Suppressor macrophage (primary cell): ENCODE data around the gene SLC41A1.

ENCODE experiments used
- DNase-seq, 4 experiments: peaks; one replicate each; pipeline ENCODE4 v3.0.0-alpha.2; 2020 to 2022

The SLC41A1 gene

DNA sequence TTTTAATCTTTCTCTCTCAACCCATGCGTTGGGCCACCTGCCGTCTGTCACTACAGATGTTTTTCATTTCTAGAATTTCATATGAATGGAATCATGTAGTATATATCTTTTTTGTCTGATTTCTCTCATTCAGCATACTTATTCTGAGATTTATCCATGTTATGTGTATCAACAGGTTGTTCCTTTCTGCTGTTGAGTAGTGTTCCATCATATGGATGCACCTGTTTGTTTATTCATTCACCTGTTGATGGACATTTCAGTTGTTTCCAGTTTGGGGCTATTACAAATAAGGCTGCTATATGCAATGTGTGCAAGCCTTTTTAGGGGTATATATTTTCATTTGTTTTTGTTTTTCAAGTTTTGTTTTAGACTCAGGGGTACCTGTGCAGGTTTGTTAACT is 9.4 kb upstream of the SLC41A1 start:
- DNase-seq: no peak

- DNase-seq: no peak
Observed at GRCh38 chr1:205817988-205818387, 5.0 kb upstream of the SLC41A1 start.

DNA sequence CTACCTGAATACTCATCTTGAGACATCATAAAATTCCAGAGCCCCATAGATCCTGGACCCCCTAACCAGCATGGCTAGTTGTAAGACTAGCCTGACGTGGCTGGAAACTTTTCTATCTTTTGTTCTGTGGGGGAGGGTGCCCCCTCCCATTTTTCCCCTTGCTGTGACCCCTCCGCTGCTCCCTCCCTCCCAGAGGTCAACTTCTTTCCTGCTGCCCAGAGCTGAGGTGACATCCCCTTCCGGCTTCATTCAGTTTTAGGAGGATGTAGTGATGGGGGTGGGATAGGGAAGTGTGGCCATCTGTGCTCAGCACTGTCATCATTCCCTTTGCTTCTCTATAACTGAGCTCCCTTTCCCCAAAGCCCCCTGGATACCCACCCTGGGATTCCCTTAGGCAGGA is 4.4 kb upstream of the SLC41A1 start:
- no peak for DNase-seq

- DNase-seq: peak in 1 of 4 experiments; percentile 22
Observed at GRCh38 chr1:205813755-205814058, 709 bp upstream of the SLC41A1 start.

DNA sequence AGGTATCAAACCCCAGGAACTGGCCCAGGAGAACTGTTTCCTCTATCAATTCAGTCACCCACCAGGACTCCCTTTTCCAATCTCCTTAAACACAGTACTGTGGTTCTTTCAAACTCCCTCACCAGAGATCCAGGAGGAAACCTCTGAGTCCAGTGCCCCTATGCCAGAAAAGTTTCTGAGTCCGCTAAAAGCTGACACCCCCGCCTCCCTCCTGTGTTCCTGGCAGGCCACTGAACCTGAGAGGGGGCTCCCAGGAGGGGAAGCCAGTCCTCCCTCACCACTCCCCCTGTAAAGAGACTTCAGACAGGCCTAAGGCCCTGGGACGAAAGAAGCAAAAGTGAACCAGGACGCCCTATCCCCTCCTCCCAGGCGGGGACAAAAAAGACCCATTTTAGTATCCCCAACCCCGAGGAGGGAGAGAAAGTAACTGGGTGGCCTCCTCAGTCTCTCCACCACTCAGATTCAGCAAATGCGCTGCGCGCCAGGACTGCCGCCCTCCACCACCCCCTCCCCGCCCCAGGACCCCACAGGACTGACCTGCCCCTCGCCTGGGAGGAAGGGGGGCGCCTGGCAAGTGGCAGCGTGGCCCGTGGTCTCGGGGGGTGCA is 624 bp downstream of the SLC41A1 start:
- DNase-seq: no peak

- no peak for DNase-seq
Observed at GRCh38 chr1:205811660-205812059, 1.3 kb downstream of the SLC41A1 start.

- DNase-seq: no peak
Observed at GRCh38 chr1:205810448-205811157, 2.4 kb downstream of the SLC41A1 start.

GRCh38 chr1:205809942-205810345 is 3.1 kb downstream of the SLC41A1 start:
- no peak for DNase-seq

- no peak for DNase-seq
Observed at GRCh38 chr1:205809469-205809868, 3.5 kb downstream of the SLC41A1 start.

- peak; percentile 23 to 61 (median 53) for DNase-seq
Observed at GRCh38 chr1:205805082-205805711, 7.8 kb downstream of the SLC41A1 start.

DNA sequence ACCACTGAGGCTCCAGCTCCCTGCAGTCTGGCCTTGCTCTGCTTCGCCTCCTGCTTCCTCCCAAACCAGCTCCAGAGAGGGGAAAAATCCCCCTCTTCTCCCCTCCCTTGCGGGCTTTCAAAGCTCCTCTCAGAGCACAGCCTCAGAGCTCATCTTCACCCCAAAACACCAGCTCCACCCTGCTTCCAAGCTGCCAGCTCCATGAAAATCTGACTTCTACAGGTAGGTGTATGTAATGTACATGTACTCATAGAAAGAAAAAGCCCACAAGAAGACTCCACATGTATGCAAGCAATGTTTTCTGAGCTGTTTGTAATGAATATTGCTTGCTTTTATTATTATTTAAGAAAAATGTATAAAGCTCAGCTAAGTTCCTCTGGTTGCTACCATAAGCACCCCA is 8.4 kb downstream of the SLC41A1 start:
- no peak for DNase-seq

GRCh38 chr1:205803986-205804385 is 9.0 kb downstream of the SLC41A1 start:
- DNase-seq: no peak

- no peak for DNase-seq
Observed at GRCh38 chr1:205802060-205802459, 10.9 kb downstream of the SLC41A1 start.

DNA sequence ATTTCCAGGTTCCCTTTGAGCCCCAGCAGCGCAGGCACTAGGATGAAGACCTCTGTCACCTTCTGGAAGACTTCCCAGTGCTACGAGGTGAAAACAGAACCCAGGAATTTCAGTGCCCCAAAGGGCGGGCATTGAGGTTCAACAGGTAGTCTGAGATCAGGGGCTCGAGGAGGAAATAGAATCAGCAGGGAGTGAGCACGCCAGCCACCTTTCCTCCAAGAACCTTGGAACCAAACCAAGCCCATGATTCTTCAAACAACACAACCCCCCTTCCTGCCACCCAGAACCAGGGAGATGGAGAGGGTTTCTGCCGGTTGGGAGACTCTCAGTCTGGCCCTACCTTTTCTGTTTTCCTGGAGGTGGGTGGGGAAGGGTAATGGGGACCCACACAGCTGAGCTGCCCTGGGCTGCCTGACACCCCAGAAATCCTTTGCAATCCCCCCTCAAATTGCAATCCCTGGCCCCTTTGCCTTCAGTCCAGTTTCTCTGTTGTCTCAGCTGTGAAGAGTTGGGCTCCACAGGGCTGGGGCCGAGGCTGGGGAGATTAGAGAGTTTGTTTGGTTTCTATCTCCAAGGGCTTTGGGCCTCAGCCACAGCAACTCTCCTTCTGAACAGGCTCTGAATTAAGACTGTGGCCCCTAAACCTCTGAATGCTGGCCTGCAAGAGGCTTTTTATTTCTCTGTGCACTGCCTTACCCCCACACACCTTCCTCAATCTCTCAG is 11.9 kb downstream of the SLC41A1 start:
- no peak for DNase-seq

- DNase-seq: no peak
Observed at GRCh38 chr1:205800427-205800826, 12.6 kb downstream of the SLC41A1 start.

DNA sequence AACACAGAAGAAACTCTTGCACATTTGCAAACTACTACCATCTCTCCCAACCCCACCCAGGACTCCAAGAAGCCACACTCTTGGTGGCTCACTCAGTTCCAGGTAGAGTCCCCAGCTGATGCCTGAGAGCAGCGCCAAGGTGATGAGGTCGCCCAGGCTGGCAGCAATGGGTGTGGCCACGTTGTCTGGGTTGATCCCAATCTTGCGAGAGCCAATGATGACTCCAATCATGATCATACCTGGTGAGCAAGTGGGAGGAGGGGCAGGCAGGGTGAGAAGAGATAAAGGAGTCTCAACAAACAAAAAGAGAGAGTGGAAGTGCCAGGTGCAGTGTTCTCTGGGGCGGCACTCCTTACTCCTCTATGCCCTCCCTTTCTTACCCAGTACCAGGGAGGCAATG is 14.4 kb downstream of the SLC41A1 start:
- DNase-seq: no peak

GRCh38 chr1:205797168-205797567 is 15.8 kb downstream of the SLC41A1 start:
- DNase-seq: peak; percentile 24 to 60 (median 48)

DNA sequence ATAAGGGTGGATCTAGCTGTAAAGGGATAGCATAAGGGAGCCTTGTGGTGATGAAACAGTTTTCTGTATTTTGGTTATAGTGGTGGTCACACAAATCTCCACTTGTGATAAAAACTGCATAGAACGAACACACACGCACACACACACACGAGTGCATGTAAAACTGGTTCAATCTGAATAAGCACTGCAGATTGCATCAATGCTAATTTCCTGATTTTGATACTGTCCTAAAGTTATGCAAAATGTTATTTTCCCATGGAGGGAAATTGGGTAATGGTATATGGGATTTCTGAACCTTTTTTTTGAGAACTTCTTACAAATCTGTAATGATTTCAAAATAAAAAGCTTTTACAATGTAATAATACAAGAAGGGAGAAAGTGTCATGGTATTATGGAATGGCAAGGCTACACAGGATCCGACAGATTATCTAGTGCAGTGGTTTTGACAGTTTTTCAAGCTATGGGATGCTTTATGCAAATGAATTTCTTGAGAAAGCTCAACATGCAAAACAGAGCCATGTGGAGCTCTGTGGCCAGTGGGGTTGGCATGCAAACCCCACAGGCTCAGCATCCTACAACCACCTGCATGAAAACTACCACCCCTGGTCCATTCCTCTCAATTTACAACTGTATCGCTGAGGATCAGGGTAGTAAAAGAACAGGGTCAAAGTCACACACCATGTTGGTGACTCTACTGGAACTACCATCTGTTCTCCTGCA is 18.8 kb downstream of the SLC41A1 start:
- DNase-seq: peak in 2 of 4 experiments; percentile 41 to 58

DNA sequence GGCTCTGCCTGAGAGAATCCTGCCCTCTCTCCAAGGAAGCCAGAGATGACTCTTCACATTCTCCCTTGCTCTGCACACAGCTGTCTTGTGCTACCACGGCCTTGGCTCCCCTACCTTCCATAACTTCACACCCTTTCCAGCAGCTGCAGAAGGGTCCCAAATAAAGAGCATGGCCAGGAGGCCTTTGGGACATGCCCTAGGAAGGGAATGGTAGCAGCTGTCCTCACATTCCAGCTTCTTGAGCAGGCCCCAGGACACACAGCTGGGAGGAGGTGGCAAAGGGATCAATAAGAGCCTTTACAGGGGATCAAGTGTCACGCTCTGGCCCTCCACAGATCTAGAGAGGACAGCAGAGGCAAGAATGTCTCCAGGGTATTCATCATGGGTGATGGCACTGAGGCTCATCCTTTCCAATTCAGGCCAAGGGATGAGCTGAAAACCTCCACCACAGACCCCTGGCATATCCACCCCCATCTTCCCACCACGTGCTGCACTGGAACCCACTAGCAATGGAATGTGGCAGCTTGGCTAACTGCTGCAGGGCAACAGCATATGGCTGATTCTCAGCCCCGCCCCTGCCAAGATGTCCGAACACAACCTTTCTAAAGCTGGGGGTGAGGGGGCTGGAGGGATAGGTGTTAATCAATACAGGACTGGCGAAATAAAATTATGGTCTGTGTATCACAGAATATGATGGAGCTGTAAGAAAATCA is 19.9 kb downstream of the SLC41A1 start:
- DNase-seq: no peak

DNA sequence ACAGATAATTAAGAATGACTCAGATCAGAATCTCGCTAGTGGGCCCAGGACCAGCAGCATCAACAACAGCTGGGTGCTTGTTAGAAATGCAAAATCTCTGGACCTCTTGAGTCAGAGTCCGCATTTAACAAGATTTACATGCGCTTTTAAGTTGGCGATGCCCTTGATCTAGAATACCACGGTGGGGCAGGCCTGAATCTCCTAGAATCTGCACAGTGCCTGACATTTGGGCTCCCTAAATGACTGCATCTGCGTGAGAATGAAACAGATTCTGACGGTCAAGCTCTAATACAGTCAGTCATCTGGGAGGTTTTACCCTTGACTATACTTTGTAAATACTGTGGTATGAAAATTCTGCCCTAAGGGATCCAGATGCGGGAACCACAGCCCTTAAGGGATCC is 20.5 kb downstream of the SLC41A1 start:
- no peak for DNase-seq

- peak; percentile 72 to 83 (median 80) for DNase-seq
Observed at GRCh38 chr1:205791568-205792180, 21.3 kb downstream of the SLC41A1 start.
